Pancreas (tissue), 10 donors: ENCODE measurements around the gene SUCO. TPM values are rescaled to one million over a fixed set of nuclear protein-coding genes. Genes with fewer than 3 reads are reported as not detected.

Experiments used
- ATAC-seq, 4 donors: fragments of 200-7000 bp; cut with Tn5 transposase; one replicate each; pipeline versions ENCODE4 v1.8.0 to v1.9.1; 2020; ENCODE audit warnings: mild to moderate bottlenecking in 4 of 4, moderate library complexity in 4 of 4
- DNase-seq, 6 donors: peaks; one replicate each; pipeline ENCODE4 v3.0.0-alpha.2; 2020
- FAIRE-seq: peaks from 2 replicates; lab custom pipeline; 2012; peaks lifted over from hg19 to GRCh38; lab: Jason Lieb, UNC
- H3K27ac ChIP-seq, 4 donors: fragments of 200-600 bp; sonication (generic); 1 replicate in 3 of 4; 2 replicates in 1 of 4; pipeline versions ENCODE4 v1.5.0 to v1.8.0; 2020
- H3K27me3 ChIP-seq, 4 donors: fragments of 200-600 bp; one replicate each; pipeline ENCODE4 v1.8.0; 2021
- H3K36me3 ChIP-seq, 3 donors: fragments of 200-600 bp; sonication (generic) in 1 of 3; one replicate each; pipeline versions ENCODE4 v1.5.0 to v1.8.0; 2020 to 2021
- H3K4me1 ChIP-seq, 3 donors: fragments of 200-600 bp; one replicate each; pipeline ENCODE4 v1.8.0; 2021
- H3K4me3 ChIP-seq, 4 donors: fragments of 200-600 bp; sonication (generic) in 2 of 4; one replicate each; pipeline versions ENCODE4 v1.5.0 to v1.8.0; 2020 to 2021
- H3K9me3 ChIP-seq, 4 donors: fragments of 200-600 bp; one replicate each; pipeline ENCODE4 v1.8.0; 2021
- CTCF ChIP-seq, 4 donors: fragments of 200-600 bp; sonication (generic) in 3 of 4; IDR thresholded peaks; one replicate each; pipeline versions ENCODE4 v1.5.0 to v1.8.0; 2021; ENCODE audit warnings: antibody characterized with exemption in 4 of 4
- WGBS, 2 donors: extraction: QIAGEN DNeasy Blood & Tissue Kit; methylation state at CpG; one replicate each; pipeline ENCODE4 v1.1.7; 2013; 5-methylcytosine and 5-hydroxymethylcytosine counted together
- intact Hi-C, 3 donors: fragments of 100-400 bp; cut with DNase I; formaldehyde crosslinking; loops; one replicate each; pipeline versions ENCODE4 v1.11.1 to v1.14.2; 2022
- polyA plus RNA-seq, 2 donors: library from polyadenylated mRNA; stranded (reverse); fragments of 200-250 nt; gene quantifications; one replicate each; pipeline ENCODE4 v1.2.3, GENCODE V29; 2013
- total RNA-seq, 6 donors: library from RNA; stranded (reverse); fragmentation: NEBNext Ultra II Directional in 4 of 6; extraction: Animal tissue kit (Norgen Biotek cat#: 25700) in 4 of 6; gene quantifications; one replicate each; pipeline versions ENCODE4 v1.2.1 to v1.2.4, GENCODE V29; 2021 to 2023
- donor health status: healthy with polysubstance abuse.
- donor health status: DM: no; HTN: no; CAD: no; lungs with moderate emphysema.
- donor health status: DM: no; HTN: no; CAD: no.
- donor health status: control.
- donor health status: control.
- donor health status: Bipolar disorder and iron deficiency.
- donor health status: DM: yes; HTN: yes; CAD: no.
- donor health status: DM: no; HTN: no; CAD: no.
- donor health status: DM: no; HTN: no; CAD: no.
- donor health status: DM: yes; HTN: yes; CAD: no.

Gene SUCO
- total and polyA plus RNA-seq, 8 donors = 16.6 to 79.8 (median 31.5) TPM

GRCh38 chr1:172513479-172513878 is 19.5 kb upstream of the SUCO start:
- DNase-seq (no peak), FAIRE-seq (no peak), ATAC-seq (peak in 3 of 4 donors; percentile 62 to 87 (median 85))
- Histone ChIP-seq H3K36me3 (no peaks in the 10 kb centered on the region), H3K4me1 (peaks cover 0 to 5% (median 0%) of the 10 kb centered on the region in 3 donors), H3K4me3 (no peak overlapping the region), H3K27me3 (no peaks in the 10 kb centered on the region), H3K27ac (no peak overlapping the region), H3K9me3 (no peaks in the 10 kb centered on the region)
- intact Hi-C loops = no loop called here
- TF ChIP-seq CTCF (IDR thresholded peaks at IDR 0.05) = no peak

- Histone ChIP-seq H3K36me3 (no peaks in the 10 kb centered on the region), H3K27me3 (no peaks in the 10 kb centered on the region), H3K27ac (no peak overlapping the region), H3K4me1 (peaks cover 0 to 5% (median 0%) of the 10 kb centered on the region in 3 donors), H3K9me3 (no peaks in the 10 kb centered on the region), H3K4me3 (no peak overlapping the region)
- FAIRE-seq = no peak
- no peak for TF ChIP-seq CTCF (IDR thresholded peaks at IDR 0.05)
- intact Hi-C loops = no loop called here
- 53 to 54% methylated on average over 3 of the region's 3 CpGs for WGBS, 2 donors
- peak in 3 of 4 donors; percentile 24 to 68 (median 68) for ATAC-seq
- DNase-seq = no peak
Measured at GRCh38 chr1:172514108-172514507, 18.8 kb upstream of the SUCO start.

- ATAC-seq (no peak), FAIRE-seq (no peak), DNase-seq (no peak)
- H3K36me3 ChIP-seq = no peaks in the 10 kb centered on the region
- H3K4me1 ChIP-seq = peaks cover 0 to 5% (median 0%) of the 10 kb centered on the region in 3 donors
- H3K4me3 ChIP-seq = no peak overlapping the region
- intact Hi-C loops = no loop called here
- no peaks in the 10 kb centered on the region for H3K27me3 ChIP-seq
- no peaks in the 10 kb centered on the region for H3K9me3 ChIP-seq
- no peak overlapping the region for H3K27ac ChIP-seq
- no peak for TF ChIP-seq CTCF (IDR thresholded peaks at IDR 0.05)
Measured at GRCh38 chr1:172515436-172515835, 17.5 kb upstream of the SUCO start.

- FAIRE-seq = no peak
Measured at GRCh38 chr1:172515927-172516326, 17.0 kb upstream of the SUCO start.

More at GRCh38 chr1:172515927-172516326, 17.0 kb upstream of the SUCO start:
- H3K4me3 ChIP-seq = no peak overlapping the region
- no peak overlapping the region for H3K27ac ChIP-seq
- TF ChIP-seq CTCF (IDR thresholded peaks at IDR 0.05) = no peak
- H3K36me3 ChIP-seq = no peaks in the 10 kb centered on the region
- intact Hi-C loops = no loop called here
- H3K27me3 ChIP-seq = no peaks in the 10 kb centered on the region
- 37 to 48% methylated on average over 1 of the region's 1 CpG for WGBS, 2 donors
- DNase-seq (no peak), ATAC-seq (peak in 2 of 4 donors; percentile 49 to 51)
- H3K4me1 ChIP-seq = peaks cover 0 to 5% (median 0%) of the 10 kb centered on the region in 3 donors
- H3K9me3 ChIP-seq = no peaks in the 10 kb centered on the region
